Effector memory CD8-positive, alpha-beta T cell (primary cell): Measurements from ENCODE around the gene PREPL.

Source experiments
- ATAC-seq: fragments of 150-1000 bp; cut with Tn5 transposase; replicated peaks from 2 replicates; pipeline ENCODE4 v1.10.0; 2021; ENCODE audit warnings: mild to moderate bottlenecking, moderate library complexity
- DNase-seq, 3 experiments: peaks; one replicate each; pipeline ENCODE4 v3.0.0; 2021
- H3K27ac Mint-ChIP-seq, 2 donors: one replicate each; pipeline ENCODE4 v1.8.0; 2022; ENCODE audit warnings: mild to moderate bottlenecking in 2 of 2, mixed read lengths in 2 of 2, moderate library complexity in 2 of 2
- H3K27me3 Mint-ChIP-seq, 2 donors: one replicate each; pipeline ENCODE4 v1.8.0; 2022; ENCODE audit warnings: mixed read lengths in 2 of 2
- H3K36me3 Mint-ChIP-seq: one replicate; pipeline ENCODE4 v1.8.0; 2022; ENCODE audit warnings: mild to moderate bottlenecking, moderate library complexity, mixed read lengths; ENCODE audit not compliant: insufficient read depth
- H3K4me1 Mint-ChIP-seq, 2 donors: one replicate each; pipeline ENCODE4 v1.8.0; 2022; ENCODE audit warnings: low read depth in 2 of 2, mixed read lengths in 2 of 2
- H3K4me3 Mint-ChIP-seq, 2 donors: one replicate each; pipeline ENCODE4 v1.8.0; 2022; ENCODE audit warnings: mild to moderate bottlenecking in 2 of 2, mixed read lengths in 2 of 2, moderate library complexity in 2 of 2
- H3K9me3 Mint-ChIP-seq, 2 donors: one replicate each; pipeline ENCODE4 v1.8.0; 2022; ENCODE audit warnings: mixed read lengths in 2 of 2

The PREPL gene

GRCh38 chr2:44362207-44363015 is 1.1 kb upstream of the PREPL start:
- DNase-seq (peak; percentile 8 to 31 (median 27)), ATAC-seq (peak; percentile 18)
- Mint-ChIP-seq H3K4me1 (peaks cover 24 to 37% of the 10 kb centered on the region in 2 donors), H3K36me3 (peaks cover 16% of the 10 kb centered on the region), H3K4me3 (peak overlapping the region; percentile 90 to 96), H3K27ac (peak overlapping the region; percentile 99), H3K9me3 (no peaks in the 10 kb centered on the region), H3K27me3 (no peaks in the 10 kb centered on the region)

- Mint-ChIP-seq H3K36me3 (peaks cover 19% of the 10 kb centered on the region), H3K4me1 (peaks cover 24 to 41% of the 10 kb centered on the region in 2 donors), H3K4me3 (peak overlapping the region; percentile 90 to 96), H3K27ac (peak overlapping the region; percentile 99), H3K9me3 (no peaks in the 10 kb centered on the region), H3K27me3 (no peaks in the 10 kb centered on the region)
- ATAC-seq, result peak; percentile 3
- DNase-seq, result peak in 1 of 3 experiments; percentile 15
These were observed 455 bp downstream of the PREPL start for GRCh38 chr2:44360749-44361329.

- Mint-ChIP-seq H3K4me1 (peaks cover 27 to 45% of the 10 kb centered on the region in 2 donors), H3K36me3 (peaks cover 33% of the 10 kb centered on the region), H3K27ac (peak overlapping the region in 1 of 2 donors; percentile 13), H3K9me3 (no peaks in the 10 kb centered on the region), H3K4me3 (no peak overlapping the region), H3K27me3 (no peaks in the 10 kb centered on the region)
- DNase-seq (peak; percentile 13 to 29 (median 20)), ATAC-seq (no peak)
These were observed 2.8 kb downstream of the PREPL start for GRCh38 chr2:44358503-44358902.

- H3K27ac Mint-ChIP-seq, result no peak overlapping the region
- DNase-seq, result no peak
- H3K4me3 Mint-ChIP-seq, result no peak overlapping the region
- H3K9me3 Mint-ChIP-seq, result no peaks in the 10 kb centered on the region
- ATAC-seq, result no peak
- peaks cover 17% of the 10 kb centered on the region for H3K36me3 Mint-ChIP-seq
- H3K27me3 Mint-ChIP-seq, result no peaks in the 10 kb centered on the region
- H3K4me1 Mint-ChIP-seq, result peaks cover 23 to 48% of the 10 kb centered on the region in 2 donors
These were observed 6.5 kb downstream of the PREPL start for GRCh38 chr2:44354761-44355160.

DNA sequence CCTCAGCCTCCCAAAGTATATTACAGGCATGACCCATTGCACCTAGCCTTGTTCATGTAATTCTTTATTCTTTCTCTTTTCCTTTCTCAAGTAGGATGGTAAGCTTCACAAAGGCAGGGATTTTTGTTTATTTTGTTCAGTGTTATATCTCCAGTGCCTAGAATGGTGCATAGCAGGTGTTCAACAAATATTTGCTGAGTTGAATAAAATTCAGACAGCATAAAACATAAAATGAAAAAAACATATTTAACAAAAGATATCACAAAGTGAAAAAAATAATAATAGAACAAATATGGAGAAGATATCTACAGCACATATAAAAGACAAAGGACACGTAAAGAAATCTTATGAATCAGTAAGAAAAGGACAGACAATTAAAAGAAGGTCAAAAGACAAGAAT is 8.8 kb downstream of the PREPL start:
- H3K27ac Mint-ChIP-seq, result no peak overlapping the region
- H3K9me3 Mint-ChIP-seq, result no peaks in the 10 kb centered on the region
- peaks cover 15 to 38% of the 10 kb centered on the region in 2 donors for H3K4me1 Mint-ChIP-seq
- DNase-seq (no peak), ATAC-seq (no peak)
- H3K36me3 Mint-ChIP-seq, result peaks cover 18% of the 10 kb centered on the region
- H3K27me3 Mint-ChIP-seq, result no peaks in the 10 kb centered on the region
- no peak overlapping the region for H3K4me3 Mint-ChIP-seq

DNA sequence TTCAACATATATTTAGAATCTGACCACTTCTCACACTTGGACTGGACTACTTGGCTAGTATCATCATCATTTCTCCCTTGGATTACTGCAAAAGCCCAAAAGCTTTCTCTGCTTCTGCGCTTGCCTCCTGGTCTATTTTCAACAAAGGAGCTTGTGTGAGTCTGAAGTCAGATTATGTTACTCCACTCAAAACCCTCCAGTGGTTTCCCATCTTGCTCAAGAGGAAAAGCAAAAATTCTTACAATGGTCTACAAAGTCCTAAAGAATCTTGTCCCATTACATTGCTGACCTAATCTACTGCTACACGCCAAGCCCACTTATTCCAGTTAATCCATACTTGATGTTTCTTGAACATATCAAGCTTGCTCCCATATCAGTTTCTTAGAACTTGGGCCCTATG is 9.6 kb downstream of the PREPL start:
- H3K9me3 Mint-ChIP-seq, result no peaks in the 10 kb centered on the region
- H3K27me3 Mint-ChIP-seq, result no peaks in the 10 kb centered on the region
- H3K4me3 Mint-ChIP-seq, result no peak overlapping the region
- H3K36me3 Mint-ChIP-seq, result peaks cover 24% of the 10 kb centered on the region
- DNase-seq (no peak), ATAC-seq (no peak)
- no peak overlapping the region for H3K27ac Mint-ChIP-seq
- H3K4me1 Mint-ChIP-seq, result peaks cover 15 to 38% of the 10 kb centered on the region in 2 donors

DNA sequence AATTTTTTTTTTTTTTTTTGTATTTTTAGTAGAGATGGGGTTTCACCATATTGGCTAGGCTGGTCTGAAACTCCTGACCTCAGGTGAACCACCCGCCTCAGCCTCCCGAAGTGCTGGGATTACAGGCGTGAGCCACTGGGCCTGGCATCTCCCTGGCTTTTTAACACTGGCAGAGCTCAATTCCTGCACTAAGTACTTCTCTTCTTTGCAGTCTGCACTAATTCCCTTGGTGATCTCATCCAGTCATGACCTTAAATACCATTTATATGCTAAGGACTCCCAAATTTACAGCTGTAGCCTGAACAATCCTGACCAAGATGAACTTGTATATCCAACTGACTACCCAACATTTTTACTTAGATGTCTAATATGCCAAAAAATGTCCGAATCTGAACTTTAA is 10.2 kb downstream of the PREPL start:
- H3K36me3 Mint-ChIP-seq, result peaks cover 28% of the 10 kb centered on the region
- ATAC-seq, result no peak
- no peak for DNase-seq
- H3K4me1 Mint-ChIP-seq, result peaks cover 15 to 37% of the 10 kb centered on the region in 2 donors
- no peak overlapping the region for H3K4me3 Mint-ChIP-seq
- H3K9me3 Mint-ChIP-seq, result no peaks in the 10 kb centered on the region
- H3K27me3 Mint-ChIP-seq, result no peaks in the 10 kb centered on the region
- H3K27ac Mint-ChIP-seq, result peak overlapping the region; percentile 27 to 65

GRCh38 chr2:44349506-44349905 is 11.8 kb downstream of the PREPL start:
- ATAC-seq (no peak), DNase-seq (no peak)
- H3K4me1 Mint-ChIP-seq, result peaks cover 15 to 25% of the 10 kb centered on the region in 2 donors
- H3K36me3 Mint-ChIP-seq, result peaks cover 34% of the 10 kb centered on the region
- H3K27me3 Mint-ChIP-seq, result no peaks in the 10 kb centered on the region
- H3K9me3 Mint-ChIP-seq, result no peaks in the 10 kb centered on the region
- H3K4me3 Mint-ChIP-seq, result no peak overlapping the region
- no peak overlapping the region for H3K27ac Mint-ChIP-seq

GRCh38 chr2:44348400-44348799 is 12.9 kb downstream of the PREPL start:
- Mint-ChIP-seq H3K27me3 (no peaks in the 10 kb centered on the region), H3K36me3 (peaks cover 30% of the 10 kb centered on the region), H3K9me3 (no peaks in the 10 kb centered on the region), H3K4me1 (peaks cover 12 to 21% of the 10 kb centered on the region in 2 donors), H3K27ac (no peak overlapping the region), H3K4me3 (no peak overlapping the region)
- DNase-seq (no peak), ATAC-seq (no peak)

- H3K9me3 Mint-ChIP-seq, result no peaks in the 10 kb centered on the region
- H3K27ac Mint-ChIP-seq, result peak overlapping the region in 1 of 2 donors; percentile 24
- no peak for DNase-seq
- H3K36me3 Mint-ChIP-seq, result peaks cover 39% of the 10 kb centered on the region
- no peaks in the 10 kb centered on the region for H3K27me3 Mint-ChIP-seq
- peaks cover 11 to 17% of the 10 kb centered on the region in 2 donors for H3K4me1 Mint-ChIP-seq
- H3K4me3 Mint-ChIP-seq, result no peak overlapping the region
- no peak for ATAC-seq
These were observed 13.8 kb downstream of the PREPL start for GRCh38 chr2:44347526-44347925.

- ATAC-seq (peak; percentile 45), DNase-seq (peak in 1 of 3 experiments; percentile 9)
- Mint-ChIP-seq H3K27ac (no peak overlapping the region), H3K27me3 (no peaks in the 10 kb centered on the region), H3K36me3 (peaks cover 75% of the 10 kb centered on the region), H3K4me1 (no peaks in the 10 kb centered on the region), H3K4me3 (no peak overlapping the region), H3K9me3 (no peaks in the 10 kb centered on the region)
These were observed 18.4 kb downstream of the PREPL start for GRCh38 chr2:44342854-44343253.

DNA sequence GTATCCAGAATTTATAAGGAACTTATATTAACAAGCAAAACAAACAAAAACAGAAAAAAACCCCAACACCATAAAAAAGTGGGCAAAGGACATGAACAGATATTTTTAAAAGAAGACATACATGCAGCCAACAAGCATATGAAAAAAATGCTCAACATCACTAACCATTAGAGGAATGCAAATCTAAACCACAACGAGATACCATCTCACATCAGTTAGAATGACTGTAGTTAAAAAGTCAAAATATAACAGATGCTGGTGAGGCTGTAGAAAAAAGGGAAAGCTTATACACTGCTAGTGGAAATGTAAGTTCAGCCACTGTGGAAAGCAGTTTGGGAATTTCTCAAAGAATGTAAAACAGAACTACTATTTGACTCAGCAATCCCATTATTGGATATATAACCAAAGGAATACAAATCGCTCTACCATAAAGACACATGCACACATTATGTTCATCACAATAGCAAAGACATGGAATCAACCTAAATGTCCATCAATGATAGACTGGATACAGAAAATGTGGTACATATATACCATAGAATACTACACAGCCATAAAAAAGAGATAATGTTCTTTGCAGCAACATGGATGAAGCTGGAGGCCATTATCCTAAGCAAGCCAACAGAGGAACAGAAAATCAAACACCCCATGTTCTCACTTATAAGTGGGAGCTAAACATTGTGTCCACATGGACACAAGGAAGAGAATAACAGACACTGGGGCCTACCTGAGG is 25.3 kb downstream of the PREPL start:
- no peak for ATAC-seq
- peaks cover 4 to 10% of the 10 kb centered on the region in 2 donors for H3K4me1 Mint-ChIP-seq
- H3K27me3 Mint-ChIP-seq, result no peaks in the 10 kb centered on the region
- no peaks in the 10 kb centered on the region for H3K9me3 Mint-ChIP-seq
- H3K4me3 Mint-ChIP-seq, result no peak overlapping the region
- peaks cover 46% of the 10 kb centered on the region for H3K36me3 Mint-ChIP-seq
- no peak overlapping the region for H3K27ac Mint-ChIP-seq
- DNase-seq, result no peak

DNA sequence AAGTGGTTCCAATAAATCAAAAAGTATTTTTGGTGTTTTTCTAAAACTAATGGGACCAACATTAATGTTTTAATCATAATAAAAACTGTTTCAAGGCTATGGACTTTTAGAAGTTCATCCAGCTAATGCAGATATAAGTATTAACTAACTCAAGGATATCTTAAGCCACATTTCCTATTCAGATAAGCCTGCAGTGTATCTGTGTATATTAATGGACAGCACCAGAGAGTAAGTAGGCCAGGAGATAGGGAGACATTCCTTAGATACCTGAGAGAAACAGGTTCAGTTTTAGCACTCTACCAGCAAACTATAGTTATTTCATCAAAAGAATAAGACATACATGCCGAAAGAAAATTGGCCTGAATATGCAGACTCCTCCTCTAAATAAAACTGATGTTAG is 27.3 kb downstream of the PREPL start:
- no peak overlapping the region for H3K4me3 Mint-ChIP-seq
- ATAC-seq, result no peak

More for the DNA sequence above, 27.3 kb downstream of the PREPL start:
- H3K4me1 Mint-ChIP-seq, result peaks cover 4 to 10% of the 10 kb centered on the region in 2 donors
- no peak overlapping the region for H3K27ac Mint-ChIP-seq
- DNase-seq, result no peak
- no peaks in the 10 kb centered on the region for H3K27me3 Mint-ChIP-seq
- no peaks in the 10 kb centered on the region for H3K9me3 Mint-ChIP-seq
- peaks cover 32% of the 10 kb centered on the region for H3K36me3 Mint-ChIP-seq
